DND-41 (cell line): ENCODE measurements around the gene DNASE1L3.
"Not testable (repeated sequence)": the region's sequence is repeated elsewhere in the genome, so short reads cannot be mapped to it uniquely, and the experiment has no call there.

ENCODE experiments used
- ATAC-seq: fragments of 200-7000 bp; cut with Tn5 transposase; 3 replicates; pipeline ENCODE4 v1.9.1; 2021; ENCODE audit warnings: low read depth; ENCODE audit not compliant: insufficient read depth
- DNase-seq: peaks from one replicate; pipeline ENCODE4 v3.0.0-alpha.2; 2020
- H2AFZ ChIP-seq: 2 replicates; pipeline ENCODE4 v1.6.0; 2012; ENCODE audit warnings: low read depth, low read length
- H3K27ac ChIP-seq: 2 replicates; pipeline ENCODE4 v1.5.1; 2012; ENCODE audit warnings: low read length, inconsistent platforms
- H3K27me3 ChIP-seq: fragments of 200-600 bp; sonication (generic); 2 replicates; pipeline ENCODE4 v1.6.0; 2012; ENCODE audit warnings: low read length, mild to moderate bottlenecking, inconsistent platforms; ENCODE audit not compliant: insufficient read depth, poor library complexity
- H3K36me3 ChIP-seq: 2 replicates; pipeline ENCODE4 v1.5.1; 2012; ENCODE audit warnings: low read length, inconsistent platforms; ENCODE audit not compliant: insufficient read depth
- H3K4me1 ChIP-seq: 2 replicates; pipeline ENCODE4 v1.5.1; 2012; ENCODE audit warnings: mild to moderate bottlenecking, low read length; ENCODE audit not compliant: insufficient read depth
- H3K4me2 ChIP-seq: 2 replicates; pipeline ENCODE4 v1.6.0; 2012; ENCODE audit warnings: mild to moderate bottlenecking, moderate library complexity, low read length, inconsistent platforms; ENCODE audit not compliant: insufficient read depth
- H3K4me3 ChIP-seq, 2 experiments: fragments of 200-600 bp in 1 of 2; shearing (Covaris generic) in 1 of 2; 2 replicates each; pipeline ENCODE4 v1.5.1; 2012 to 2016; ENCODE audit warnings: inconsistent platforms in 2 of 2, low read length in 2 of 2, mild to moderate bottlenecking in 2 of 2, low read depth in 1 of 2, moderate library complexity in 1 of 2
- H3K79me2 ChIP-seq: 2 replicates; pipeline ENCODE4 v1.6.0; 2012; ENCODE audit warnings: low read length, inconsistent platforms; ENCODE audit not compliant: insufficient read depth
- H3K9ac ChIP-seq: 2 replicates; pipeline ENCODE4 v1.6.0; 2012; ENCODE audit warnings: low read depth, mild to moderate bottlenecking, inconsistent platforms, low read length, moderate library complexity
- H3K9me3 ChIP-seq: 2 replicates; pipeline ENCODE4 v1.5.1; 2012; ENCODE audit warnings: low read length, moderate library complexity, mild to moderate bottlenecking, inconsistent platforms; ENCODE audit not compliant: insufficient read depth, severe bottlenecking
- H4K20me1 ChIP-seq: 2 replicates; pipeline ENCODE4 v1.6.0; 2012; ENCODE audit warnings: low read length; ENCODE audit not compliant: insufficient read depth
- EZH2 ChIP-seq: IDR thresholded peaks from 3 replicates; pipeline ENCODE4 v1.6.1; 2012; ENCODE audit warnings: borderline replicate concordance, low read depth, mild to moderate bottlenecking, moderate library complexity, low read length, inconsistent platforms; ENCODE audit not compliant: severe bottlenecking
- TF ChIP-seq, protein P1 (sequence below): IDR thresholded peaks from 2 replicates; pipeline ENCODE4 v1.5.1; 2012; ENCODE audit warnings: borderline replicate concordance, low read length, moderate library complexity, mild to moderate bottlenecking; ENCODE audit not compliant: poor library complexity, severe bottlenecking; ENCODE audit errors: extremely low read depth

DNASE1L3 gene

GRCh38 chr3:58231666-58232065, 20.9 kb upstream of the DNASE1L3 start:
- no peaks in the 10 kb centered on the region for H3K36me3 ChIP-seq
- no peak overlapping the region for H3K4me3 ChIP-seq
- H3K27ac ChIP-seq = no peak overlapping the region
- no peak for ATAC-seq
- no peak for DNase-seq
- H3K4me2 ChIP-seq = no peak overlapping the region
- no peaks in the 10 kb centered on the region for H3K79me2 ChIP-seq
- no peak overlapping the region for H2AFZ ChIP-seq
- H3K27me3 ChIP-seq = peaks cover 28% of the 10 kb centered on the region
- H3K9ac ChIP-seq = no peak overlapping the region
- no peak for TF ChIP-seq EZH2
- TF ChIP-seq, protein P1, sequence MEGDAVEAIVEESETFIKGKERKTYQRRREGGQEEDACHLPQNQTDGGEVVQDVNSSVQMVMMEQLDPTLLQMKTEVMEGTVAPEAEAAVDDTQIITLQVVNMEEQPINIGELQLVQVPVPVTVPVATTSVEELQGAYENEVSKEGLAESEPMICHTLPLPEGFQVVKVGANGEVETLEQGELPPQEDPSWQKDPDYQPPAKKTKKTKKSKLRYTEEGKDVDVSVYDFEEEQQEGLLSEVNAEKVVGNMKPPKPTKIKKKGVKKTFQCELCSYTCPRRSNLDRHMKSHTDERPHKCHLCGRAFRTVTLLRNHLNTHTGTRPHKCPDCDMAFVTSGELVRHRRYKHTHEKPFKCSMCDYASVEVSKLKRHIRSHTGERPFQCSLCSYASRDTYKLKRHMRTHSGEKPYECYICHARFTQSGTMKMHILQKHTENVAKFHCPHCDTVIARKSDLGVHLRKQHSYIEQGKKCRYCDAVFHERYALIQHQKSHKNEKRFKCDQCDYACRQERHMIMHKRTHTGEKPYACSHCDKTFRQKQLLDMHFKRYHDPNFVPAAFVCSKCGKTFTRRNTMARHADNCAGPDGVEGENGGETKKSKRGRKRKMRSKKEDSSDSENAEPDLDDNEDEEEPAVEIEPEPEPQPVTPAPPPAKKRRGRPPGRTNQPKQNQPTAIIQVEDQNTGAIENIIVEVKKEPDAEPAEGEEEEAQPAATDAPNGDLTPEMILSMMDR = no peak
- H3K9me3 ChIP-seq = no peaks in the 10 kb centered on the region
- H4K20me1 ChIP-seq = no peaks in the 10 kb centered on the region
- peaks cover 2% of the 10 kb centered on the region for H3K4me1 ChIP-seq

GRCh38 chr3:58230876-58231552, 20.2 kb upstream of the DNASE1L3 start:
- DNase-seq = no peak
- ATAC-seq = no peak
- H3K9me3 ChIP-seq = no peaks in the 10 kb centered on the region
- H3K4me3 ChIP-seq = no peak overlapping the region
- H3K9ac ChIP-seq = no peak overlapping the region
- TF ChIP-seq EZH2 = no peak
- TF ChIP-seq, protein P1 = no peak
- H3K27me3 ChIP-seq = peaks cover 28% of the 10 kb centered on the region
- H3K79me2 ChIP-seq = no peaks in the 10 kb centered on the region
- no peak overlapping the region for H2AFZ ChIP-seq
- no peaks in the 10 kb centered on the region for H3K4me1 ChIP-seq
- H4K20me1 ChIP-seq = no peaks in the 10 kb centered on the region
- H3K27ac ChIP-seq = no peak overlapping the region
- no peaks in the 10 kb centered on the region for H3K36me3 ChIP-seq
- no peak overlapping the region for H3K4me2 ChIP-seq

- not testable (repeated sequence) for ATAC-seq, H3K9me3 ChIP-seq, H4K20me1 ChIP-seq, H3K36me3 ChIP-seq, H3K4me2 ChIP-seq, H3K27ac ChIP-seq, H3K4me3 ChIP-seq, H3K79me2 ChIP-seq, H2AFZ ChIP-seq, H3K4me1 ChIP-seq, DNase-seq, H3K9ac ChIP-seq
- peaks cover 20% of the 10 kb centered on the region for H3K27me3 ChIP-seq
These were observed 17.2 kb upstream of the DNASE1L3 start for GRCh38 chr3:58227933-58228332.

GRCh38 chr3:58223855-58224254, 13.1 kb upstream of the DNASE1L3 start:
- H3K4me3 ChIP-seq = no peak overlapping the region
- no peak overlapping the region for H3K27ac ChIP-seq
- H3K27me3 ChIP-seq = peaks cover 8% of the 10 kb centered on the region
- H3K9me3 ChIP-seq = no peaks in the 10 kb centered on the region
- no peaks in the 10 kb centered on the region for H3K79me2 ChIP-seq
- no peak overlapping the region for H3K4me2 ChIP-seq
- no peak for TF ChIP-seq EZH2
- TF ChIP-seq, protein P1 = no peak
- no peaks in the 10 kb centered on the region for H3K4me1 ChIP-seq
- no peak for DNase-seq
- ATAC-seq = no peak
- H2AFZ ChIP-seq = no peak overlapping the region
- no peak overlapping the region for H3K9ac ChIP-seq
- H3K36me3 ChIP-seq = no peaks in the 10 kb centered on the region
- no peaks in the 10 kb centered on the region for H4K20me1 ChIP-seq
